ENCODE data around the gene FABP1.

- TF ChIP-seq POLR2AphosphoS2 (conservative IDR thresholded peaks at IDR 0.05; ENCODE audit: low read length) = no peak
- TF ChIP-seq EP300 (IDR thresholded peaks at IDR 0.05) = no peak
- no peak for TF ChIP-seq POLR2A (IDR thresholded peaks at IDR 0.05; ENCODE audit: low read length)
These were observed 42.8 kb downstream of the FABP1 start for GRCh38 chr2:88085099-88085498.
